Endothelial cell of umbilical vein (primary cell): ENCODE measurements around the gene CD160. TPM values are rescaled to one million over a fixed set of nuclear protein-coding genes. Genes with fewer than 3 reads are reported as not detected.

Source experiments
- BruUV-seq: library from RNA; stranded (reverse); fragments of 400-500 nt; replicated peaks from 2 replicates; lab custom pipeline; 2021; lab: Mats Ljungman, UMichigan
- CTCF ChIA-PET: fragments of 300-600, 350-600 bp; sonication (Branson Sonifier 250); formaldehyde crosslinking; loops from one replicate; lab custom pipeline; 2021; ENCODE audit warnings: antibody characterized with exemption, inconsistent platforms; lab: Charles Lee
- POLR2A ChIA-PET: fragments of 300-600, 350-600 bp; sonication (Branson Sonifier 250); formaldehyde crosslinking; loops from one replicate; lab custom pipeline; 2021; ENCODE audit warnings: antibody characterized with exemption, inconsistent platforms; lab: Charles Lee
- DNase-seq: peaks from one replicate; pipeline ENCODE4 v3.0.0-alpha.2; 2011; ENCODE audit warnings: low read depth, low spot score
- FAIRE-seq: peaks from 2 replicates; lab custom pipeline; 2011; peaks lifted over from hg19 to GRCh38; lab: Jason Lieb, UNC
- H2AFZ ChIP-seq: 2 replicates; pipeline ENCODE4 v1.6.0; 2012; ENCODE audit warnings: low read depth, low read length, control low read depth, inconsistent platforms
- H3K27ac ChIP-seq: 2 replicates; pipeline ENCODE4 v1.5.1; 2011; ENCODE audit warnings: low read depth, mild to moderate bottlenecking, control low read depth, low read length, moderate library complexity; ENCODE audit not compliant: insufficient read depth
- H3K27me3 ChIP-seq, 2 experiments: 2 replicates each; pipeline versions ENCODE4 v1.6.0 to v1.6.1; 2011; ENCODE audit warnings: low read length in 2 of 2, mixed read lengths in 1 of 2; ENCODE audit not compliant: control insufficient read depth in 2 of 2, insufficient read depth in 2 of 2
- H3K36me3 ChIP-seq, 2 experiments: 2 replicates in 1 of 2; 3 replicates in 1 of 2; pipeline ENCODE4 v1.5.1; 2011; ENCODE audit warnings: low read length in 2 of 2, mild to moderate bottlenecking in 1 of 2, moderate library complexity in 1 of 2; ENCODE audit not compliant: control insufficient read depth in 2 of 2, insufficient read depth in 2 of 2; ENCODE audit errors: extremely low read depth in 1 of 2
- H3K4me1 ChIP-seq: 3 replicates; pipeline ENCODE4 v1.5.1; 2011; ENCODE audit warnings: mild to moderate bottlenecking, low read length; ENCODE audit not compliant: control insufficient read depth, insufficient read depth; ENCODE audit errors: extremely low read depth
- H3K4me2 ChIP-seq: 2 replicates; pipeline ENCODE4 v1.6.1; 2011; ENCODE audit warnings: low read length, control low read depth, mixed read lengths; ENCODE audit not compliant: insufficient read depth
- H3K4me3 ChIP-seq, 3 experiments: fragments of 200-600 bp in 1 of 3; sonication (generic), shearing (Covaris generic) in 1 of 3; replicated peaks in 1 of 3; 2 replicates each; pipeline ENCODE4 v1.5.1; 2011 to 2016; ENCODE audit warnings: control low read depth in 3 of 3, low read length in 3 of 3, mild to moderate bottlenecking in 2 of 3, inconsistent platforms in 1 of 3, low read depth in 1 of 3, moderate library complexity in 1 of 3; ENCODE audit not compliant: insufficient read depth in 1 of 3
- H3K79me2 ChIP-seq: 2 replicates; pipeline ENCODE4 v1.6.0; 2012; ENCODE audit warnings: low read length, inconsistent platforms; ENCODE audit not compliant: control insufficient read depth, insufficient read depth
- H3K9ac ChIP-seq: replicated peaks from 2 replicates; pipeline ENCODE3; 2011; ENCODE audit warnings: low read length, control low read depth; ENCODE audit not compliant: insufficient read depth; ENCODE audit errors: extremely low read depth
- H3K9me1 ChIP-seq: replicated peaks from 3 replicates; pipeline ENCODE4 v1.6.0; 2011; ENCODE audit warnings: mild to moderate bottlenecking, low read length; ENCODE audit not compliant: control insufficient read depth, insufficient read depth; ENCODE audit errors: extremely low read depth
- H3K9me3 ChIP-seq: replicated peaks from 2 replicates; pipeline ENCODE4 v1.5.1; 2012; ENCODE audit warnings: low read length, inconsistent platforms; ENCODE audit not compliant: control insufficient read depth, insufficient read depth
- H4K20me1 ChIP-seq: replicated peaks from 2 replicates; pipeline ENCODE3; 2011; ENCODE audit warnings: mild to moderate bottlenecking, low read length; ENCODE audit not compliant: control insufficient read depth, insufficient read depth; ENCODE audit errors: extremely low read depth
- EZH2 ChIP-seq: IDR thresholded peaks from 2 replicates; pipeline ENCODE4 v1.6.1; 2012; ENCODE audit warnings: borderline replicate concordance, low read depth, mild to moderate bottlenecking, moderate library complexity, low read length, inconsistent platforms; ENCODE audit not compliant: severe bottlenecking
- GATA2 ChIP-seq: IDR thresholded peaks from 2 replicates; pipeline ENCODE4 v1.7.0; 2011; ENCODE audit warnings: low read depth, mild to moderate bottlenecking, moderate library complexity, mixed read lengths, low read length; ENCODE audit not compliant: insufficient read length, insufficient read depth
- JUN ChIP-seq: IDR thresholded peaks from 2 replicates; pipeline ENCODE4 v1.6.1; 2011; ENCODE audit warnings: borderline replicate concordance, low read depth; ENCODE audit not compliant: insufficient read length, insufficient read depth
- MYC ChIP-seq: IDR thresholded peaks from one replicate; pipeline ENCODE4 v1.6.1; 2011; ENCODE audit warnings: mild to moderate bottlenecking, low read depth, low read length
- POLR2A ChIP-seq: IDR thresholded peaks from 2 replicates; pipeline ENCODE4 v1.6.1; 2012; ENCODE audit warnings: low read depth, mild to moderate bottlenecking, control low read depth, low read length
- dilution Hi-C: fragments of 300-500 bp; cut with MboI; formaldehyde crosslinking; loops from one replicate; pipeline ENCODE4 v1.15.0; 2019; ENCODE audit warnings: low sequenced_read_pairs; ENCODE audit not compliant: extremely low pct_ligation_motif_present
- intact Hi-C: fragments of 100-400 bp; cut with micrococcal nuclease; formaldehyde crosslinking; loops from one replicate; pipeline ENCODE4 v1.10.0; 2022
- polyA plus RNA-seq, 4 experiments: library from polyadenylated mRNA; depleted of rRNA in 3 of 4; stranded (reverse) in 3 of 4; unstranded in 1 of 4; fragments of >200 nt; gene quantifications; 2 replicates each; pipeline versions ENCODE4 v1.2.1 to v1.2.3, GENCODE V29; 2011 to 2012; ENCODE audit warnings: missing spikeins in 1 of 4
- total RNA-seq: library from RNA; stranded (reverse); gene quantifications from 2 replicates; pipeline ENCODE4 v1.2.3, GENCODE V29; 2021
- TF ChIP-seq, protein P1 (sequence below): IDR thresholded peaks from 2 replicates; pipeline ENCODE4 v1.6.1; 2011; ENCODE audit not compliant: insufficient read depth, insufficient read length
- TF ChIP-seq, protein P2 (sequence below), 2 donors: IDR thresholded peaks; 1 replicate in 1 of 2; 2 replicates in 1 of 2; pipeline ENCODE4 v1.5.1; 2011; ENCODE audit warnings: low read length in 2 of 2, mild to moderate bottlenecking in 2 of 2, moderate library complexity in 2 of 2, control low read depth in 1 of 2, inconsistent platforms in 1 of 2, low read depth in 1 of 2; ENCODE audit not compliant: insufficient read depth in 1 of 2; ENCODE audit errors: extremely low read depth in 1 of 2

The CD160 gene
- total and polyA plus RNA-seq, 2 donors (not counting 3 experiments of a cell fraction or from before 2014, with no cell fraction given) = not detected

DNA sequence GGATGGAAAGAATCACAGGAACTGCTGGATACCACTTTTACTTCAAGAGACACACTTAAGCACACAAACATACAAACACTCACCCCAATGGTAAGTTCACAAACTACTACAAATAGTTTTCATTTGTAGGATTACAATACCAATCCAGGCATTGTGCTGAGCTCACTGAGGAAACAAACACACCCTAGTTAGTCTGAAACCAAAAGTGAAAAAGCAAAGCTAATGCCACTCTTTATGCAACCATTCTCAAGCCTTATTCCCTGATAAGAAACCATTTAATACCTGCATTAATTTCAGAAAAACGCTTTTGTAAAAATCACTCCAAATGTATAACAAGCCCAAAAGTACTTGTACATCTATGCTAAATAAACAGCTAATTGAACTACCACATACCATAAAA lies 66.2 kb downstream of the CD160 start:
- TF ChIP-seq GATA2 (no peak), POLR2A (no peak), MYC (no peak), JUN (no peak), EZH2 (no peak)
- TF ChIP-seq, protein P1, sequence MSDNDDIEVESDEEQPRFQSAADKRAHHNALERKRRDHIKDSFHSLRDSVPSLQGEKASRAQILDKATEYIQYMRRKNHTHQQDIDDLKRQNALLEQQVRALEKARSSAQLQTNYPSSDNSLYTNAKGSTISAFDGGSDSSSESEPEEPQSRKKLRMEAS = no peak
- TF ChIP-seq, protein P2, sequence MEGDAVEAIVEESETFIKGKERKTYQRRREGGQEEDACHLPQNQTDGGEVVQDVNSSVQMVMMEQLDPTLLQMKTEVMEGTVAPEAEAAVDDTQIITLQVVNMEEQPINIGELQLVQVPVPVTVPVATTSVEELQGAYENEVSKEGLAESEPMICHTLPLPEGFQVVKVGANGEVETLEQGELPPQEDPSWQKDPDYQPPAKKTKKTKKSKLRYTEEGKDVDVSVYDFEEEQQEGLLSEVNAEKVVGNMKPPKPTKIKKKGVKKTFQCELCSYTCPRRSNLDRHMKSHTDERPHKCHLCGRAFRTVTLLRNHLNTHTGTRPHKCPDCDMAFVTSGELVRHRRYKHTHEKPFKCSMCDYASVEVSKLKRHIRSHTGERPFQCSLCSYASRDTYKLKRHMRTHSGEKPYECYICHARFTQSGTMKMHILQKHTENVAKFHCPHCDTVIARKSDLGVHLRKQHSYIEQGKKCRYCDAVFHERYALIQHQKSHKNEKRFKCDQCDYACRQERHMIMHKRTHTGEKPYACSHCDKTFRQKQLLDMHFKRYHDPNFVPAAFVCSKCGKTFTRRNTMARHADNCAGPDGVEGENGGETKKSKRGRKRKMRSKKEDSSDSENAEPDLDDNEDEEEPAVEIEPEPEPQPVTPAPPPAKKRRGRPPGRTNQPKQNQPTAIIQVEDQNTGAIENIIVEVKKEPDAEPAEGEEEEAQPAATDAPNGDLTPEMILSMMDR (IDR thresholded peaks at IDR 0.05; ENCODE audit: extremely low read depth in 1 of 2, insufficient read depth in 1 of 2, low read depth in 1 of 2, low read length in 2 of 2) = no peak
- dilution Hi-C loops (no loop called here), intact Hi-C loops (loop anchor here (1.0 kb wide), 1 partner anchor 39 kb away; the partner anchor contains the start of genes POLR3C and RNF115)
- H3K4me1 ChIP-seq = peaks cover 52% of the 10 kb centered on the region
- POLR2A ChIA-PET = no interaction called here
- no peaks in the 10 kb centered on the region for H3K9me3 ChIP-seq
- CTCF ChIA-PET = interaction anchor here (0.6 to 1.8 kb wide), 4 partner anchors 9 to 60 kb away, joined by 3 to 13 read pairs (median 6); partner anchors contain the start of gene NUDT17
- H3K4me3 ChIP-seq = no peak overlapping the region
- H3K27me3 ChIP-seq = no peaks in the 10 kb centered on the region
- H3K4me2 ChIP-seq = peak overlapping the region; percentile 72
- DNase-seq (peak; percentile 46), FAIRE-seq (no peak)
- no peaks in the 10 kb centered on the region for H4K20me1 ChIP-seq
- no peak overlapping the region for H2AFZ ChIP-seq
- H3K9ac ChIP-seq = peak overlapping the region; percentile 13
- H3K27ac ChIP-seq = peak overlapping the region; percentile 43
- H3K36me3 ChIP-seq = peaks cover 2 to 9% of the 10 kb centered on the region in 2 experiments
- H3K9me1 ChIP-seq = peaks cover 3% of the 10 kb centered on the region
- BruUV-seq = no TSS peak
- H3K79me2 ChIP-seq = peaks cover 7% of the 10 kb centered on the region
